IMR-90 (cell line): ENCODE data around the gene DPH7. TPM values are rescaled to one million over a fixed set of nuclear protein-coding genes. Genes with fewer than 3 reads are reported as not detected.

ENCODE experiments used
- ATAC-seq: fragments of 200-7000 bp; cut with Tn5 transposase; 2 replicates; pipeline ENCODE4 v1.9.1; 2020; ENCODE audit warnings: low read depth, mild to moderate bottlenecking, moderate library complexity
- BruUV-seq: library from RNA; stranded (reverse); fragments of 400-500 nt; replicated peaks from 2 replicates; lab custom pipeline; 2021; lab: Mats Ljungman, UMichigan
- CTCF ChIA-PET: fragments of 300-600 bp; formaldehyde crosslinking; extraction: SDS; loops from one replicate; lab custom pipeline; 2021; ENCODE audit warnings: antibody characterized with exemption; lab: Yijun Ruan, JAX
- POLR2A ChIA-PET: fragments of 300-600 bp; sonication (Branson Sonifier 250); formaldehyde crosslinking; loops from one replicate; lab custom pipeline; 2022; ENCODE audit warnings: antibody characterized with exemption; ENCODE audit not compliant: unreplicated experiment; lab: Charles Lee
- DNase-seq: peaks from one replicate; pipeline ENCODE4 v3.0.0; 2013
- H2AFZ ChIP-seq: replicated peaks from 2 replicates; pipeline ENCODE3; 2013; ENCODE audit warnings: low read length, mild to moderate bottlenecking; ENCODE audit not compliant: poor library complexity
- H2AK5ac ChIP-seq: 2 replicates; pipeline ENCODE4 v1.6.1; 2013; ENCODE audit warnings: low read depth, low read length, inconsistent platforms
- H2AK9ac ChIP-seq: replicated peaks from 2 replicates; pipeline ENCODE3; 2013; ENCODE audit warnings: mild to moderate bottlenecking, low read depth, low read length, moderate library complexity; ENCODE audit not compliant: poor library complexity
- H2BK120ac ChIP-seq: 2 replicates; pipeline ENCODE4 v1.6.1; 2013; ENCODE audit warnings: low read depth, low read length, inconsistent platforms
- H2BK15ac ChIP-seq: 3 replicates; pipeline ENCODE4 v1.6.1; 2013; ENCODE audit warnings: low read depth, low read length, inconsistent platforms
- H2BK20ac ChIP-seq: 2 replicates; pipeline ENCODE4 v1.6.1; 2013; ENCODE audit warnings: low read depth, mild to moderate bottlenecking, inconsistent platforms, low read length, moderate library complexity
- H2BK5ac ChIP-seq: 2 replicates; pipeline ENCODE4 v1.6.1; 2013; ENCODE audit warnings: mild to moderate bottlenecking, low read depth, low read length, inconsistent platforms; ENCODE audit not compliant: poor library complexity, severe bottlenecking
- H3K14ac ChIP-seq: replicated peaks from 2 replicates; pipeline ENCODE4 v1.6.1; 2013; ENCODE audit warnings: low read depth, low read length, inconsistent platforms
- H3K18ac ChIP-seq: 2 replicates; pipeline ENCODE4 v1.6.1; 2013; ENCODE audit warnings: low read depth, low read length, control low read depth
- H3K23ac ChIP-seq: 2 replicates; pipeline ENCODE4 v1.6.1; 2013; ENCODE audit warnings: low read depth, low read length, inconsistent platforms
- H3K27ac ChIP-seq: 2 replicates; pipeline ENCODE4 v1.5.1; 2013; ENCODE audit warnings: mild to moderate bottlenecking, control low read depth, low read length; ENCODE audit not compliant: insufficient read depth
- H3K27me3 ChIP-seq: 2 replicates; pipeline ENCODE4 v1.6.1; 2013; ENCODE audit warnings: low read length; ENCODE audit not compliant: control insufficient read depth, insufficient read depth
- H3K36me3 ChIP-seq: 2 replicates; pipeline ENCODE4 v1.6.1; 2013; ENCODE audit warnings: low read length, mixed read lengths; ENCODE audit not compliant: control insufficient read depth, insufficient read depth
- H3K4ac ChIP-seq: 2 replicates; pipeline ENCODE4 v1.6.1; 2013; ENCODE audit warnings: low read depth, low read length, inconsistent platforms
- H3K4me1 ChIP-seq: 2 replicates; pipeline ENCODE4 v1.6.1; 2013; ENCODE audit warnings: low read length, mixed read lengths; ENCODE audit not compliant: control insufficient read depth, insufficient read depth
- H3K4me2 ChIP-seq: 2 replicates; pipeline ENCODE4 v1.6.1; 2013; ENCODE audit warnings: low read depth, mild to moderate bottlenecking, control low read depth, low read length, moderate library complexity
- H3K4me3 ChIP-seq: 2 replicates; pipeline ENCODE4 v1.5.1; 2013; ENCODE audit warnings: low read depth, mild to moderate bottlenecking, control low read depth, low read length, moderate library complexity; ENCODE audit not compliant: insufficient read depth
- H3K56ac ChIP-seq: 2 replicates; pipeline ENCODE4 v1.6.1; 2013; ENCODE audit warnings: low read length, inconsistent platforms; ENCODE audit not compliant: insufficient read depth; ENCODE audit errors: extremely low read depth
- H3K79me1 ChIP-seq, 2 experiments: 2 replicates each; pipeline ENCODE4 v1.6.1; 2013; ENCODE audit warnings: low read length in 2 of 2, inconsistent platforms in 1 of 2, low read depth in 1 of 2
- H3K9ac ChIP-seq: 2 replicates; pipeline ENCODE4 v1.6.1; 2013; ENCODE audit warnings: low read depth, low read length, control low read depth
- H3K9me1 ChIP-seq: 2 replicates; pipeline ENCODE4 v1.6.1; 2013; ENCODE audit warnings: low read length, inconsistent platforms; ENCODE audit not compliant: insufficient read depth
- H3K9me3 ChIP-seq: 2 replicates; pipeline ENCODE4 v1.6.1; 2013; ENCODE audit warnings: low read length; ENCODE audit not compliant: control insufficient read depth, insufficient read depth
- H4K20me1 ChIP-seq: 2 replicates; pipeline ENCODE4 v1.6.1; 2013; ENCODE audit warnings: low read length, inconsistent platforms; ENCODE audit not compliant: insufficient read depth
- H4K5ac ChIP-seq: 2 replicates; pipeline ENCODE4 v1.6.1; 2013; ENCODE audit warnings: mild to moderate bottlenecking, low read depth, low read length, control low read depth
- H4K8ac ChIP-seq, 2 experiments: 2 replicates each; pipeline ENCODE4 v1.6.1; 2013; ENCODE audit warnings: low read depth in 2 of 2, low read length in 2 of 2, control low read depth in 1 of 2, inconsistent platforms in 1 of 2
- H4K91ac ChIP-seq: 2 replicates; pipeline ENCODE4 v1.6.1; 2013; ENCODE audit warnings: low read depth, low read length, inconsistent platforms; ENCODE audit not compliant: insufficient read depth
- BHLHE40 ChIP-seq: fragments of 150-350 bp; IDR thresholded peaks from 2 replicates; pipeline ENCODE4 v1.6.1; 2016; ENCODE audit warnings: mild to moderate bottlenecking, low read depth, low read length
- CEBPB ChIP-seq: IDR thresholded peaks from 2 replicates; pipeline ENCODE4 v1.6.1; 2012; ENCODE audit warnings: low read depth, low read length, improper control_type of control experiment
- CHD1 ChIP-seq: IDR thresholded peaks from 2 replicates; pipeline ENCODE4 v1.6.1; 2012; ENCODE audit warnings: low read depth, low read length, improper control_type of control experiment
- ELK1 ChIP-seq: fragments of 150-350 bp; IDR thresholded peaks from 2 replicates; pipeline ENCODE4 v1.6.1; 2016; ENCODE audit warnings: low read depth, mild to moderate bottlenecking, low read length, moderate library complexity, borderline replicate concordance
- FOS ChIP-seq: fragments of 150-350 bp; IDR thresholded peaks from 2 replicates; pipeline ENCODE4 v1.6.1; 2016; ENCODE audit warnings: low read depth, low read length
- MAFK ChIP-seq: IDR thresholded peaks from 2 replicates; pipeline ENCODE4 v1.6.1; 2012; ENCODE audit warnings: low read depth, low read length, improper control_type of control experiment
- MAZ ChIP-seq: IDR thresholded peaks from 2 replicates; pipeline ENCODE4 v1.6.1; 2012; ENCODE audit warnings: low read depth, mild to moderate bottlenecking, low read length, improper control_type of control experiment, moderate library complexity, borderline replicate concordance
- MXI1 ChIP-seq: IDR thresholded peaks from 2 replicates; pipeline ENCODE4 v1.6.1; 2012; ENCODE audit warnings: low read depth, mild to moderate bottlenecking, low read length, moderate library complexity, borderline replicate concordance
- NFE2L2 ChIP-seq: fragments of 150-350 bp; IDR thresholded peaks from 2 replicates; pipeline ENCODE4 v1.6.1; 2016; ENCODE audit warnings: low read depth, mild to moderate bottlenecking, low read length
- POLR2A ChIP-seq: IDR thresholded peaks from 2 replicates; pipeline ENCODE4 v1.6.1; 2012; ENCODE audit warnings: mild to moderate bottlenecking, low read depth, low read length
- RAD21 ChIP-seq: IDR thresholded peaks from 2 replicates; pipeline ENCODE4 v1.6.1; 2012; ENCODE audit warnings: low read length, improper control_type of control experiment
- RCOR1 ChIP-seq: IDR thresholded peaks from 2 replicates; pipeline ENCODE4 v1.6.1; 2012; ENCODE audit warnings: mild to moderate bottlenecking, low read length, improper control_type of control experiment; ENCODE audit not compliant: insufficient replicate concordance
- RFX5 ChIP-seq: IDR thresholded peaks from 2 replicates; pipeline ENCODE4 v1.8.0; 2012; ENCODE audit warnings: low read depth, mild to moderate bottlenecking, low read length, moderate library complexity
- SMC3 ChIP-seq: fragments of 150-350 bp; IDR thresholded peaks from 2 replicates; pipeline ENCODE4 v1.6.1; 2016; ENCODE audit warnings: low read depth, mild to moderate bottlenecking, antibody characterized with exemption, low read length, moderate library complexity
- USF2 ChIP-seq: fragments of 150-350 bp; IDR thresholded peaks from 2 replicates; pipeline ENCODE4 v1.6.1; 2017; ENCODE audit warnings: mild to moderate bottlenecking, antibody characterized with exemption, low read length, low read depth
- WGBS, 2 experiments: methylation state at CpG; one replicate each; pipeline versions ENCODE4 v1.1.5 to v1.1.7; 2013; ENCODE audit warnings: missing lambda C conversion rate in 2 of 2; ENCODE audit not compliant: insufficient read length in 1 of 2; ENCODE audit errors: extremely low coverage in 2 of 2; 5-methylcytosine and 5-hydroxymethylcytosine counted together
- dilution Hi-C: fragments of 300-500 bp; cut with HindIII; formaldehyde crosslinking; loops from one replicate; pipeline ENCODE4 v1.14.3; 2018; ENCODE audit warnings: low sequenced_read_pairs; ENCODE audit not compliant: unreplicated experiment
- in situ Hi-C: fragments of 300-500 bp; cut with MboI; formaldehyde crosslinking; loops from 3 replicates; pipeline ENCODE4 v1.14.3; 2019; ENCODE audit warnings: low sequenced_read_pairs, inconsistent platforms, mixed read lengths
- intact Hi-C: fragments of 100-400 bp; cut with micrococcal nuclease; formaldehyde crosslinking; loops from 2 replicates; pipeline ENCODE4 v1.10.0; 2022
- polyA plus RNA-seq, 3 experiments: library from polyadenylated mRNA; depleted of rRNA; stranded (reverse); fragments of >200 nt; gene quantifications; 2 replicates each; pipeline ENCODE4 v1.2.3, GENCODE V29; 2012; ENCODE audit warnings: low replicate concordance in 1 of 3
- total RNA-seq: library from RNA; depleted of rRNA; stranded (reverse); fragments of >200 nt; gene quantifications from 2 replicates; pipeline ENCODE4 v1.2.3, GENCODE V29; 2012
- TF ChIP-seq, protein P1 (sequence below): conservative IDR thresholded peaks from 2 replicates; pipeline ENCODE4 v1.5.1; 2012; ENCODE audit warnings: mild to moderate bottlenecking, low read depth, low read length, improper control_type of control experiment

Gene DPH7
- total and polyA plus RNA-seq, 2 of the 4 experiments (the other 2 are of a cell fraction) = 12.5 to 33.7 TPM

DNA sequence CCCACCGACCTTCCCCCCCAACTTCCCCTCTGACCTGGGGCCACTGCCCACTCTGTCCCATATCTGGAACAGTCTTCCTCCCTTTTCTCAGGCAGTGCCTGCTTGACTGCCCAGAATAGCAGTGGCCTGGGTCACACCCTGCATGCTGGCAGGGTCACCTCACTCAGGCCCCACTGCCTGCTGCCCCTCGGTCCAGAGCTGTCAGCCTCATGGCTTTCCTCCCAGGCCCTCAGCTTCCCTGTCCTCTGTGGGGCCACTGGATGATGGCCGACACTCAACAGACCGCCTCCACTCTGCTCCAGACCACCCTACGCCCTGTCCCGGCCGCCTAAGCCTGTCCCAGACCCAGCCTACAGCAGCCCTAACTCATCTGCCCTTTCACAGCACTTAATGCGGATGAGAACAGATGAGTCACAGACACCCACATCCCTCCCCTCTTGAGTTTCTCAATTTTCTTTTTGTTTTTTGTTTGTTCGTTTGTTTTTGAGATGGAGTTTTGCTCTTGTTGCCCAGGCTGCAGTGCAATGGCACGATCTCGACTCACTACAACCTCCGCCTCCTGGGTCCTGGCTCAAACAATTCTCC is 34.5 kb downstream of the DPH7 start:
- 83% methylated on average over 2 of the region's 12 CpGs; no CpG with 5 or more reads in 1 of the 2 experiments for WGBS, 2 experiments
- Histone ChIP-seq H2AFZ (peak overlapping the region; percentile 21), H3K9me1 (no peaks in the 10 kb centered on the region), H4K8ac (no peak overlapping the region), H3K18ac (no peak overlapping the region), H3K36me3 (no peaks in the 10 kb centered on the region), H3K14ac (no peak overlapping the region), H3K27me3 (no peaks in the 10 kb centered on the region), H2BK20ac (no peak overlapping the region), H2AK9ac (peak overlapping the region; percentile 50), H3K4me1 (no peaks in the 10 kb centered on the region; the same call in 1 of the 2 replicates), H3K27ac (no peak overlapping the region), H3K56ac (no peak overlapping the region), H3K4ac (no peak overlapping the region), H2BK120ac (no peak overlapping the region), H4K91ac (no peak overlapping the region), H3K79me1 (no peaks in the 10 kb centered on the region), H2BK15ac (no peak overlapping the region), H4K5ac (no peak overlapping the region), H2AK5ac (no peak overlapping the region), H3K4me2 (no peak overlapping the region), H4K20me1 (no peaks in the 10 kb centered on the region), H3K23ac (no peak overlapping the region), H3K9me3 (no peaks in the 10 kb centered on the region), H3K9ac (no peak overlapping the region), H3K4me3 (no peak overlapping the region), H2BK5ac (no peak overlapping the region)
- no peak for TF ChIP-seq BHLHE40
- no peak for TF ChIP-seq MAZ
- no peak for TF ChIP-seq SMC3
- no peak for TF ChIP-seq FOS
- no peak for TF ChIP-seq CHD1
- TF ChIP-seq RFX5 = no peak
- no peak for TF ChIP-seq RAD21
- TF ChIP-seq, protein P1, sequence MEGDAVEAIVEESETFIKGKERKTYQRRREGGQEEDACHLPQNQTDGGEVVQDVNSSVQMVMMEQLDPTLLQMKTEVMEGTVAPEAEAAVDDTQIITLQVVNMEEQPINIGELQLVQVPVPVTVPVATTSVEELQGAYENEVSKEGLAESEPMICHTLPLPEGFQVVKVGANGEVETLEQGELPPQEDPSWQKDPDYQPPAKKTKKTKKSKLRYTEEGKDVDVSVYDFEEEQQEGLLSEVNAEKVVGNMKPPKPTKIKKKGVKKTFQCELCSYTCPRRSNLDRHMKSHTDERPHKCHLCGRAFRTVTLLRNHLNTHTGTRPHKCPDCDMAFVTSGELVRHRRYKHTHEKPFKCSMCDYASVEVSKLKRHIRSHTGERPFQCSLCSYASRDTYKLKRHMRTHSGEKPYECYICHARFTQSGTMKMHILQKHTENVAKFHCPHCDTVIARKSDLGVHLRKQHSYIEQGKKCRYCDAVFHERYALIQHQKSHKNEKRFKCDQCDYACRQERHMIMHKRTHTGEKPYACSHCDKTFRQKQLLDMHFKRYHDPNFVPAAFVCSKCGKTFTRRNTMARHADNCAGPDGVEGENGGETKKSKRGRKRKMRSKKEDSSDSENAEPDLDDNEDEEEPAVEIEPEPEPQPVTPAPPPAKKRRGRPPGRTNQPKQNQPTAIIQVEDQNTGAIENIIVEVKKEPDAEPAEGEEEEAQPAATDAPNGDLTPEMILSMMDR = no peak
- TF ChIP-seq MAFK = no peak
- TF ChIP-seq USF2 = no peak
- no peak for TF ChIP-seq POLR2A
- no peak for TF ChIP-seq RCOR1
- no peak for TF ChIP-seq ELK1
- no peak for TF ChIP-seq NFE2L2
- no peak for TF ChIP-seq MXI1
- no peak for TF ChIP-seq CEBPB
- intact Hi-C loops = no loop called here
- dilution Hi-C loops = no loop called here
- ATAC-seq (no peak), DNase-seq (no peak)
- in situ Hi-C loops = no loop called here
- ChIA-PET CTCF (no interaction called here), POLR2A (no interaction called here)
- no TSS peak for BruUV-seq
